IMR-90 (cell line): ENCODE data around the gene FKBP14. TPM values are rescaled to one million over a fixed set of nuclear protein-coding genes. Genes with fewer than 3 reads are reported as not detected.

Experiments used
- ATAC-seq: fragments of 200-7000 bp; cut with Tn5 transposase; 2 replicates; pipeline ENCODE4 v1.9.1; 2020; ENCODE audit warnings: low read depth, mild to moderate bottlenecking, moderate library complexity
- BruUV-seq: library from RNA; stranded (reverse); fragments of 400-500 nt; replicated peaks from 2 replicates; lab custom pipeline; 2021; lab: Mats Ljungman, UMichigan
- CTCF ChIA-PET: fragments of 300-600 bp; formaldehyde crosslinking; extraction: SDS; loops from one replicate; lab custom pipeline; 2021; ENCODE audit warnings: antibody characterized with exemption; lab: Yijun Ruan, JAX
- POLR2A ChIA-PET: fragments of 300-600 bp; sonication (Branson Sonifier 250); formaldehyde crosslinking; loops from one replicate; lab custom pipeline; 2022; ENCODE audit warnings: antibody characterized with exemption; ENCODE audit not compliant: unreplicated experiment; lab: Charles Lee
- DNase-seq: peaks from one replicate; pipeline ENCODE4 v3.0.0; 2013
- H2AFZ ChIP-seq: replicated peaks from 2 replicates; pipeline ENCODE3; 2013; ENCODE audit warnings: low read length, mild to moderate bottlenecking; ENCODE audit not compliant: poor library complexity
- H2AK5ac ChIP-seq: 2 replicates; pipeline ENCODE4 v1.6.1; 2013; ENCODE audit warnings: low read depth, low read length, inconsistent platforms
- H2AK9ac ChIP-seq: replicated peaks from 2 replicates; pipeline ENCODE3; 2013; ENCODE audit warnings: mild to moderate bottlenecking, low read depth, low read length, moderate library complexity; ENCODE audit not compliant: poor library complexity
- H2BK120ac ChIP-seq: 2 replicates; pipeline ENCODE4 v1.6.1; 2013; ENCODE audit warnings: low read depth, low read length, inconsistent platforms
- H2BK15ac ChIP-seq: 3 replicates; pipeline ENCODE4 v1.6.1; 2013; ENCODE audit warnings: low read depth, low read length, inconsistent platforms
- H2BK20ac ChIP-seq: 2 replicates; pipeline ENCODE4 v1.6.1; 2013; ENCODE audit warnings: low read depth, mild to moderate bottlenecking, inconsistent platforms, low read length, moderate library complexity
- H2BK5ac ChIP-seq: 2 replicates; pipeline ENCODE4 v1.6.1; 2013; ENCODE audit warnings: mild to moderate bottlenecking, low read depth, low read length, inconsistent platforms; ENCODE audit not compliant: poor library complexity, severe bottlenecking
- H3K14ac ChIP-seq: replicated peaks from 2 replicates; pipeline ENCODE4 v1.6.1; 2013; ENCODE audit warnings: low read depth, low read length, inconsistent platforms
- H3K18ac ChIP-seq: 2 replicates; pipeline ENCODE4 v1.6.1; 2013; ENCODE audit warnings: low read depth, low read length, control low read depth
- H3K23ac ChIP-seq: 2 replicates; pipeline ENCODE4 v1.6.1; 2013; ENCODE audit warnings: low read depth, low read length, inconsistent platforms
- H3K27ac ChIP-seq: 2 replicates; pipeline ENCODE4 v1.5.1; 2013; ENCODE audit warnings: mild to moderate bottlenecking, control low read depth, low read length; ENCODE audit not compliant: insufficient read depth
- H3K27me3 ChIP-seq: 2 replicates; pipeline ENCODE4 v1.6.1; 2013; ENCODE audit warnings: low read length; ENCODE audit not compliant: control insufficient read depth, insufficient read depth
- H3K36me3 ChIP-seq: 2 replicates; pipeline ENCODE4 v1.6.1; 2013; ENCODE audit warnings: low read length, mixed read lengths; ENCODE audit not compliant: control insufficient read depth, insufficient read depth
- H3K4ac ChIP-seq: 2 replicates; pipeline ENCODE4 v1.6.1; 2013; ENCODE audit warnings: low read depth, low read length, inconsistent platforms
- H3K4me1 ChIP-seq: 2 replicates; pipeline ENCODE4 v1.6.1; 2013; ENCODE audit warnings: low read length, mixed read lengths; ENCODE audit not compliant: control insufficient read depth, insufficient read depth
- H3K4me2 ChIP-seq: 2 replicates; pipeline ENCODE4 v1.6.1; 2013; ENCODE audit warnings: low read depth, mild to moderate bottlenecking, control low read depth, low read length, moderate library complexity
- H3K4me3 ChIP-seq: 2 replicates; pipeline ENCODE4 v1.5.1; 2013; ENCODE audit warnings: low read depth, mild to moderate bottlenecking, control low read depth, low read length, moderate library complexity; ENCODE audit not compliant: insufficient read depth
- H3K56ac ChIP-seq: 2 replicates; pipeline ENCODE4 v1.6.1; 2013; ENCODE audit warnings: low read length, inconsistent platforms; ENCODE audit not compliant: insufficient read depth; ENCODE audit errors: extremely low read depth
- H3K79me1 ChIP-seq, 2 experiments: 2 replicates each; pipeline ENCODE4 v1.6.1; 2013; ENCODE audit warnings: low read length in 2 of 2, inconsistent platforms in 1 of 2, low read depth in 1 of 2
- H3K9ac ChIP-seq: 2 replicates; pipeline ENCODE4 v1.6.1; 2013; ENCODE audit warnings: low read depth, low read length, control low read depth
- H3K9me1 ChIP-seq: 2 replicates; pipeline ENCODE4 v1.6.1; 2013; ENCODE audit warnings: low read length, inconsistent platforms; ENCODE audit not compliant: insufficient read depth
- H3K9me3 ChIP-seq: 2 replicates; pipeline ENCODE4 v1.6.1; 2013; ENCODE audit warnings: low read length; ENCODE audit not compliant: control insufficient read depth, insufficient read depth
- H4K20me1 ChIP-seq: 2 replicates; pipeline ENCODE4 v1.6.1; 2013; ENCODE audit warnings: low read length, inconsistent platforms; ENCODE audit not compliant: insufficient read depth
- H4K5ac ChIP-seq: 2 replicates; pipeline ENCODE4 v1.6.1; 2013; ENCODE audit warnings: mild to moderate bottlenecking, low read depth, low read length, control low read depth
- H4K8ac ChIP-seq, 2 experiments: 2 replicates each; pipeline ENCODE4 v1.6.1; 2013; ENCODE audit warnings: low read depth in 2 of 2, low read length in 2 of 2, control low read depth in 1 of 2, inconsistent platforms in 1 of 2
- H4K91ac ChIP-seq: 2 replicates; pipeline ENCODE4 v1.6.1; 2013; ENCODE audit warnings: low read depth, low read length, inconsistent platforms; ENCODE audit not compliant: insufficient read depth
- CEBPB ChIP-seq: IDR thresholded peaks from 2 replicates; pipeline ENCODE4 v1.6.1; 2012; ENCODE audit warnings: low read depth, low read length, improper control_type of control experiment
- FOS ChIP-seq: fragments of 150-350 bp; IDR thresholded peaks from 2 replicates; pipeline ENCODE4 v1.6.1; 2016; ENCODE audit warnings: low read depth, low read length
- RCOR1 ChIP-seq: IDR thresholded peaks from 2 replicates; pipeline ENCODE4 v1.6.1; 2012; ENCODE audit warnings: mild to moderate bottlenecking, low read length, improper control_type of control experiment; ENCODE audit not compliant: insufficient replicate concordance
- WGBS, 2 experiments: methylation state at CpG; one replicate each; pipeline versions ENCODE4 v1.1.5 to v1.1.7; 2013; ENCODE audit warnings: missing lambda C conversion rate in 2 of 2; ENCODE audit not compliant: insufficient read length in 1 of 2; ENCODE audit errors: extremely low coverage in 2 of 2; 5-methylcytosine and 5-hydroxymethylcytosine counted together
- dilution Hi-C: fragments of 300-500 bp; cut with HindIII; formaldehyde crosslinking; loops from one replicate; pipeline ENCODE4 v1.14.3; 2018; ENCODE audit warnings: low sequenced_read_pairs; ENCODE audit not compliant: unreplicated experiment
- in situ Hi-C: fragments of 300-500 bp; cut with MboI; formaldehyde crosslinking; loops from 3 replicates; pipeline ENCODE4 v1.14.3; 2019; ENCODE audit warnings: low sequenced_read_pairs, inconsistent platforms, mixed read lengths
- intact Hi-C: fragments of 100-400 bp; cut with micrococcal nuclease; formaldehyde crosslinking; loops from 2 replicates; pipeline ENCODE4 v1.10.0; 2022
- polyA plus RNA-seq, 3 experiments: library from polyadenylated mRNA; depleted of rRNA; stranded (reverse); fragments of >200 nt; gene quantifications; 2 replicates each; pipeline ENCODE4 v1.2.3, GENCODE V29; 2012; ENCODE audit warnings: low replicate concordance in 1 of 3
- total RNA-seq: library from RNA; depleted of rRNA; stranded (reverse); fragments of >200 nt; gene quantifications from 2 replicates; pipeline ENCODE4 v1.2.3, GENCODE V29; 2012
- TF ChIP-seq, protein P1 (sequence below): conservative IDR thresholded peaks from 2 replicates; pipeline ENCODE4 v1.5.1; 2012; ENCODE audit warnings: mild to moderate bottlenecking, low read depth, low read length, improper control_type of control experiment

FKBP14 gene
- total and polyA plus RNA-seq, 2 of the 4 experiments (the other 2 are of a cell fraction): 26.3 to 27.1 TPM

DNA sequence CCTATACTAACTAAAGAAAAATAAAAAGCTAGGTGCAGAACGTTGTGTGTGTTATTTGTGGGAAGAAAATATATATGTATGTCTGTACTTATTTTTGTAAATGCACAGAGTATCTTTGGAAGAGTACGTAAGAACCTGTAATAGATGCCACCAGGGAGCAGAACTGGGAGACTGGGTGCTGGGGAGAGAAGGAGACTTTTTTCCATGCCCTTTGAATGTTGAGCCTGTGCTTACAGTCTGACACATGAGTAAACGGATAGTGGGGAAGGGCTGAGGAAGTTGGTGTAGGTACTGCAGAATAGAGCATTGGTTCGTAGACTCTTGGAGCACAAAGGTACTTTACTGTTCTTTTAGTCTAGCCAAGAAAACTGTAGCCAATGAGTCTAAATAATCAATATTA is 35.6 kb downstream of the FKBP14 start:
- Histone ChIP-seq H2BK5ac (no peak overlapping the region), H2BK20ac (no peak overlapping the region), H3K4ac (no peak overlapping the region), H4K8ac (no peak overlapping the region), H2BK15ac (no peak overlapping the region; the same call in 2 of the 3 replicates), H3K27me3 (no peaks in the 10 kb centered on the region), H3K23ac (0 out of 2 replicates have a peak overlapping the region, but pooled peaks have one; percentile 24), H4K91ac (no peak overlapping the region), H3K36me3 (no peaks in the 10 kb centered on the region), H2AFZ (no peak overlapping the region), H3K9me1 (peaks cover 3% of the 10 kb centered on the region; the same call in 1 of the 2 replicates), H3K4me1 (peaks cover 7% of the 10 kb centered on the region; the same call in 1 of the 2 replicates), H2AK9ac (no peak overlapping the region), H3K27ac (no peak overlapping the region), H4K5ac (no peak overlapping the region), H3K9me3 (peaks cover 3% of the 10 kb centered on the region; the same call in 1 of the 2 replicates), H2AK5ac (no peak overlapping the region), H3K4me3 (no peak overlapping the region), H3K18ac (no peak overlapping the region), H2BK120ac (no peak overlapping the region), H3K56ac (no peak overlapping the region), H3K14ac (no peak overlapping the region), H3K79me1 (peaks cover 7 to 31% of the 10 kb centered on the region in 2 experiments; a peak in 3 of 4 replicates), H3K9ac (no peak overlapping the region), H3K4me2 (no peak overlapping the region), H4K20me1 (peaks cover 3% of the 10 kb centered on the region)
- POLR2A ChIA-PET: no interaction called here
- in situ Hi-C loops: no loop called here
- CTCF ChIA-PET: no interaction called here
- intact Hi-C loops: no loop called here
- DNase-seq (no peak), ATAC-seq (no peak)
- BruUV-seq: no TSS peak
- WGBS, 2 experiments: 100% methylated on average over 1 of the region's 4 CpGs; no CpG with 5 or more reads in 1 of the 2 experiments
- TF ChIP-seq CEBPB: no peak
- TF ChIP-seq, protein P1, sequence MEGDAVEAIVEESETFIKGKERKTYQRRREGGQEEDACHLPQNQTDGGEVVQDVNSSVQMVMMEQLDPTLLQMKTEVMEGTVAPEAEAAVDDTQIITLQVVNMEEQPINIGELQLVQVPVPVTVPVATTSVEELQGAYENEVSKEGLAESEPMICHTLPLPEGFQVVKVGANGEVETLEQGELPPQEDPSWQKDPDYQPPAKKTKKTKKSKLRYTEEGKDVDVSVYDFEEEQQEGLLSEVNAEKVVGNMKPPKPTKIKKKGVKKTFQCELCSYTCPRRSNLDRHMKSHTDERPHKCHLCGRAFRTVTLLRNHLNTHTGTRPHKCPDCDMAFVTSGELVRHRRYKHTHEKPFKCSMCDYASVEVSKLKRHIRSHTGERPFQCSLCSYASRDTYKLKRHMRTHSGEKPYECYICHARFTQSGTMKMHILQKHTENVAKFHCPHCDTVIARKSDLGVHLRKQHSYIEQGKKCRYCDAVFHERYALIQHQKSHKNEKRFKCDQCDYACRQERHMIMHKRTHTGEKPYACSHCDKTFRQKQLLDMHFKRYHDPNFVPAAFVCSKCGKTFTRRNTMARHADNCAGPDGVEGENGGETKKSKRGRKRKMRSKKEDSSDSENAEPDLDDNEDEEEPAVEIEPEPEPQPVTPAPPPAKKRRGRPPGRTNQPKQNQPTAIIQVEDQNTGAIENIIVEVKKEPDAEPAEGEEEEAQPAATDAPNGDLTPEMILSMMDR: no peak
- TF ChIP-seq RCOR1: no peak
- TF ChIP-seq FOS: no peak
- dilution Hi-C loops: no loop called here
